ENCODE results near the gene MAPK1. TPM values are rescaled to one million over a fixed set of nuclear protein-coding genes. Genes with fewer than 3 reads are reported as not detected.
"Not testable (repeated sequence)": the region's sequence is repeated elsewhere in the genome, so short reads cannot be mapped to it uniquely, and the experiment has no call there.

MAPK1 gene
- total RNA-seq, 2 donors from 2014 or later = 61.4 to 63.1 TPM

DNA sequence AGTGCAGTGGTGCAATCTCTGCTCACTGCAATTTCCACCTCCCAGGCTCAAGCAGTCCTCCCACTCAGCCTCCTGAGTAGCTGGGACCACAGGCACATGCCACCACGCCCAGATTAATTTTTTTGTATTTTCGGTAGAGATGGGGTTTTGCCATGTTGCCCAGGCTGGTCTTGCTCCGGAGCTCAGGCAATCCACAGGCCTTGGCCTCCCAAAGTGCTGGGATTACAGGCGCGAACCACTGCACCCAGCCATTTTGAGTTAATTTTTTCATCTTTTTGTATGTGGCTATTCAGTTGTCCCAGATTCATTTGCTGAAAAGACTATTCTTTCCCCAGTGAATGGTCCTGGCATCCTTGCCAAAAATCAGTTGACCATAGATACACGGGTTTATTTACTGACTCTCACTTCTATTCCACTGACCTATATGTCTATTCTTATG is 63.6 kb downstream of the MAPK1 start:
- no peak overlapping the region for H3K4me3 ChIP-seq
- no peak for ATAC-seq (ENCODE audit: insufficient number of reproducible peaks, low FRiP score, low read depth)
- TF ChIP-seq, protein P1, sequence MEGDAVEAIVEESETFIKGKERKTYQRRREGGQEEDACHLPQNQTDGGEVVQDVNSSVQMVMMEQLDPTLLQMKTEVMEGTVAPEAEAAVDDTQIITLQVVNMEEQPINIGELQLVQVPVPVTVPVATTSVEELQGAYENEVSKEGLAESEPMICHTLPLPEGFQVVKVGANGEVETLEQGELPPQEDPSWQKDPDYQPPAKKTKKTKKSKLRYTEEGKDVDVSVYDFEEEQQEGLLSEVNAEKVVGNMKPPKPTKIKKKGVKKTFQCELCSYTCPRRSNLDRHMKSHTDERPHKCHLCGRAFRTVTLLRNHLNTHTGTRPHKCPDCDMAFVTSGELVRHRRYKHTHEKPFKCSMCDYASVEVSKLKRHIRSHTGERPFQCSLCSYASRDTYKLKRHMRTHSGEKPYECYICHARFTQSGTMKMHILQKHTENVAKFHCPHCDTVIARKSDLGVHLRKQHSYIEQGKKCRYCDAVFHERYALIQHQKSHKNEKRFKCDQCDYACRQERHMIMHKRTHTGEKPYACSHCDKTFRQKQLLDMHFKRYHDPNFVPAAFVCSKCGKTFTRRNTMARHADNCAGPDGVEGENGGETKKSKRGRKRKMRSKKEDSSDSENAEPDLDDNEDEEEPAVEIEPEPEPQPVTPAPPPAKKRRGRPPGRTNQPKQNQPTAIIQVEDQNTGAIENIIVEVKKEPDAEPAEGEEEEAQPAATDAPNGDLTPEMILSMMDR (IDR thresholded peaks at IDR 0.05) = no peak

GRCh38 chr22:21802673-21803072 is 64.8 kb downstream of the MAPK1 start:
- no peak overlapping the region for H3K27ac ChIP-seq
- TF ChIP-seq, protein P1 (IDR thresholded peaks at IDR 0.05) = no peak

More for the DNA sequence above, 63.6 kb downstream of the MAPK1 start:
- H3K9me3 ChIP-seq = no peaks in the 10 kb centered on the region
- no peak overlapping the region for H3K27ac ChIP-seq
- H3K36me3 ChIP-seq = peaks cover 23% of the 10 kb centered on the region
- DNase-seq (ENCODE audit: low spot score) = no peak
- H3K4me1 ChIP-seq (ENCODE audit: control insufficient read depth in 1 of 2, low read depth in 2 of 2) = peaks cover 6 to 13% of the 10 kb centered on the region in 2 donors
- H3K27me3 ChIP-seq (replicated peaks; ENCODE audit: insufficient read depth) = no peaks in the 10 kb centered on the region

GRCh38 chr22:21802056-21802455 is 65.4 kb downstream of the MAPK1 start:
- Histone ChIP-seq H3K27ac (no peak overlapping the region), H3K9me3 (no peaks in the 10 kb centered on the region), H3K36me3 (peaks cover 31% of the 10 kb centered on the region), H3K4me3 (no peak overlapping the region), H3K27me3 (replicated peaks; ENCODE audit: insufficient read depth) (no peaks in the 10 kb centered on the region), H3K4me1 (ENCODE audit: control insufficient read depth in 1 of 2, low read depth in 2 of 2) (peaks cover 4 to 12% of the 10 kb centered on the region in 2 donors)
- TF ChIP-seq, protein P1 (IDR thresholded peaks at IDR 0.05) = no peak
- no peak for ATAC-seq (ENCODE audit: insufficient number of reproducible peaks, low FRiP score, low read depth)
- DNase-seq (ENCODE audit: low spot score) = no peak

More at GRCh38 chr22:21802673-21803072, 64.8 kb downstream of the MAPK1 start:
- H3K27me3 ChIP-seq (replicated peaks; ENCODE audit: insufficient read depth) = no peaks in the 10 kb centered on the region
- peaks cover 0 to 9% of the 10 kb centered on the region in 2 donors for H3K4me1 ChIP-seq (ENCODE audit: control insufficient read depth in 1 of 2, low read depth in 2 of 2)
- H3K4me3 ChIP-seq = no peak overlapping the region
- DNase-seq (ENCODE audit: low spot score) (no peak), ATAC-seq (ENCODE audit: insufficient number of reproducible peaks, low FRiP score, low read depth) (no peak)
- peaks cover 31% of the 10 kb centered on the region for H3K36me3 ChIP-seq
- no peaks in the 10 kb centered on the region for H3K9me3 ChIP-seq

GRCh38 chr22:21801304-21801644 is 66.2 kb downstream of the MAPK1 start:
- H3K27ac ChIP-seq; DNase-seq (ENCODE audit: low spot score); H3K27me3 ChIP-seq (replicated peaks; ENCODE audit: insufficient read depth); ATAC-seq (ENCODE audit: insufficient number of reproducible peaks, low FRiP score, low read depth); H3K4me3 ChIP-seq; H3K9me3 ChIP-seq: not testable (repeated sequence)
- H3K36me3 ChIP-seq = peaks cover 31% of the 10 kb centered on the region
- peaks cover 7 to 13% of the 10 kb centered on the region in 2 donors for H3K4me1 ChIP-seq (ENCODE audit: control insufficient read depth in 1 of 2, low read depth in 2 of 2)

- TF ChIP-seq, protein P1 (IDR thresholded peaks at IDR 0.05) = no peak
- Histone ChIP-seq H3K27me3 (replicated peaks; ENCODE audit: insufficient read depth) (no peaks in the 10 kb centered on the region), H3K27ac (no peak overlapping the region), H3K4me1 (ENCODE audit: control insufficient read depth in 1 of 2, low read depth in 2 of 2) (peaks cover 7 to 13% of the 10 kb centered on the region in 2 donors), H3K36me3 (peaks cover 31% of the 10 kb centered on the region), H3K4me3 (no peak overlapping the region), H3K9me3 (no peaks in the 10 kb centered on the region)
- ATAC-seq (ENCODE audit: insufficient number of reproducible peaks, low FRiP score, low read depth) (no peak), DNase-seq (ENCODE audit: low spot score) (no peak)
Observed at GRCh38 chr22:21800552-21801303, 66.7 kb downstream of the MAPK1 start.

Measured in thoracic aorta (tissue), 2 donors.